ENCODE measurements around the gene DLG1. TPM values are rescaled to one million over a fixed set of nuclear protein-coding genes. Genes with fewer than 3 reads are reported as not detected.

DLG1 gene
- total and polyA plus RNA-seq, 2 of the 4 experiments (the other 2 are of a cell fraction): 21.2 to 57.7 TPM

GRCh38 chr3:197183582-197183981 is 114.8 kb downstream of the DLG1 start:
- CTCF ChIA-PET: no interaction called here

More at GRCh38 chr3:197183582-197183981, 114.8 kb downstream of the DLG1 start:
- POLR2A ChIA-PET (ENCODE audit: unreplicated experiment): no interaction called here
- Histone ChIP-seq H2AK5ac (ENCODE audit: low read depth, low read length) (no peak overlapping the region), H3K9me1 (ENCODE audit: insufficient read depth, low read length) (0 out of 2 replicates have a peak, but pooled peaks cover 2% of the 10 kb centered on the region), H4K91ac (ENCODE audit: insufficient read depth, low read depth, low read length) (no peak overlapping the region), H2BK20ac (ENCODE audit: low read depth, low read length) (no peak overlapping the region), H3K27ac (ENCODE audit: insufficient read depth, low read length) (no peak overlapping the region), H3K18ac (ENCODE audit: low read depth, low read length) (no peak overlapping the region), H2AK9ac (replicated peaks; ENCODE audit: low read depth, low read length, poor library complexity) (no peak overlapping the region), H3K79me1 (ENCODE audit: low read depth in 1 of 2, low read length in 2 of 2) (peaks cover 20 to 42% of the 10 kb centered on the region in 2 experiments), H4K20me1 (ENCODE audit: insufficient read depth, low read length) (peaks cover 31% of the 10 kb centered on the region; the same call in 1 of the 2 replicates), H3K9ac (ENCODE audit: low read depth, low read length) (no peak overlapping the region), H3K23ac (ENCODE audit: low read depth, low read length) (no peak overlapping the region), H2BK15ac (ENCODE audit: low read depth, low read length) (no peak overlapping the region), H2BK5ac (ENCODE audit: low read depth, low read length, poor library complexity, severe bottlenecking) (no peak overlapping the region), H2BK120ac (ENCODE audit: low read depth, low read length) (no peak overlapping the region), H3K4me3 (ENCODE audit: insufficient read depth, low read depth, low read length) (no peak overlapping the region), H3K56ac (ENCODE audit: extremely low read depth, insufficient read depth, low read length) (no peak overlapping the region), H4K5ac (ENCODE audit: low read depth, low read length) (no peak overlapping the region), H3K36me3 (ENCODE audit: control insufficient read depth, insufficient read depth, low read length) (peaks cover 3% of the 10 kb centered on the region; the same call in 1 of the 2 replicates), H3K27me3 (ENCODE audit: control insufficient read depth, insufficient read depth, low read length) (no peaks in the 10 kb centered on the region), H3K9me3 (ENCODE audit: control insufficient read depth, insufficient read depth, low read length) (no peaks in the 10 kb centered on the region), H2AFZ (replicated peaks; ENCODE audit: low read length, poor library complexity) (no peak overlapping the region), H3K4ac (ENCODE audit: low read depth, low read length) (no peak overlapping the region), H3K4me2 (ENCODE audit: low read depth, low read length) (no peak overlapping the region), H3K4me1 (ENCODE audit: control insufficient read depth, insufficient read depth, low read length) (no peaks in the 10 kb centered on the region), H3K14ac (replicated peaks; ENCODE audit: low read depth, low read length) (no peak overlapping the region), H4K8ac (ENCODE audit: low read depth in 2 of 2, low read length in 2 of 2) (no peak overlapping the region)
- no peak for TF ChIP-seq NFE2L2 (IDR thresholded peaks at IDR 0.05; ENCODE audit: low read depth, low read length)
- TF ChIP-seq RFX5 (IDR thresholded peaks at IDR 0.05; ENCODE audit: low read depth, low read length): no peak
- no peak for TF ChIP-seq SMC3 (IDR thresholded peaks at IDR 0.05; ENCODE audit: low read depth, low read length)
- no peak for TF ChIP-seq USF2 (IDR thresholded peaks at IDR 0.05; ENCODE audit: low read depth, low read length)
- TF ChIP-seq CHD1 (IDR thresholded peaks at IDR 0.05; ENCODE audit: low read depth, low read length): no peak
- no peak for TF ChIP-seq BHLHE40 (IDR thresholded peaks at IDR 0.05; ENCODE audit: low read depth, low read length)
- no peak for TF ChIP-seq ELK1 (IDR thresholded peaks at IDR 0.05; ENCODE audit: borderline replicate concordance, low read depth, low read length)
- dilution Hi-C loops (cut with HindIII; ENCODE audit: low sequenced_read_pairs, unreplicated experiment) (no loop called here), in situ Hi-C loops (cut with MboI; ENCODE audit: low sequenced_read_pairs) (loop anchor here (10.0 kb wide), 1 partner anchor 209 kb away; no protein-coding TSS in a partner anchor), intact Hi-C loops (cut with micrococcal nuclease) (no loop called here)
- 86% methylated on average over 4 of the region's 9 CpGs; no CpG with 5 or more reads in 1 of the 2 experiments for WGBS, 2 experiments (ENCODE audit: extremely low coverage in 2 of 2, insufficient read length in 1 of 2)
- BruUV-seq (replicated peaks): no TSS peak
- ATAC-seq (ENCODE audit: low read depth) (no peak), DNase-seq (no peak)

All from IMR-90 (cell line).